ENCODE measurements around the gene ZNF337.

ZNF337 gene

DNA sequence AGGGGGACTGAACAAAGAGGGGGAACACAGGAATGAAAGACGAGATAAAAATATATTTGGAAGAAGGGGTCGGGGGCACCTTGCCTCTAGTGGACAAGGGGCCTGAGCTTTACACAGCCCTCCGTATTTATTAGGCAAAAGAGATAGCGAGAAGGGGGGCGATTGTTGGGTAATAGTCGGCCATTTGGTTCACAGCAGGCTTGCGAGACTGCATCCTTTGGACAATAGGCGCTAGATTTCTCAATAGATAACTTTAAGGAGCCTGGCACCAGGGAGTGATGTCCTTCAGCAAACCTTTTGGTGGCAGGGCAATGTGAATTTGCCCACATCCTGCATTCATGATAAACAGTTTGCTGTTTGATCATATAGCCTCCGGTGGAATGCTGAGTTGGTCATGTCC lies 69.9 kb downstream of the ZNF337 start:
- no peak overlapping the region for H3K27ac Mint-ChIP-seq
- peaks cover 52% of the 10 kb centered on the region for H3K9me3 Mint-ChIP-seq
- TF ChIP-seq, protein P1, sequence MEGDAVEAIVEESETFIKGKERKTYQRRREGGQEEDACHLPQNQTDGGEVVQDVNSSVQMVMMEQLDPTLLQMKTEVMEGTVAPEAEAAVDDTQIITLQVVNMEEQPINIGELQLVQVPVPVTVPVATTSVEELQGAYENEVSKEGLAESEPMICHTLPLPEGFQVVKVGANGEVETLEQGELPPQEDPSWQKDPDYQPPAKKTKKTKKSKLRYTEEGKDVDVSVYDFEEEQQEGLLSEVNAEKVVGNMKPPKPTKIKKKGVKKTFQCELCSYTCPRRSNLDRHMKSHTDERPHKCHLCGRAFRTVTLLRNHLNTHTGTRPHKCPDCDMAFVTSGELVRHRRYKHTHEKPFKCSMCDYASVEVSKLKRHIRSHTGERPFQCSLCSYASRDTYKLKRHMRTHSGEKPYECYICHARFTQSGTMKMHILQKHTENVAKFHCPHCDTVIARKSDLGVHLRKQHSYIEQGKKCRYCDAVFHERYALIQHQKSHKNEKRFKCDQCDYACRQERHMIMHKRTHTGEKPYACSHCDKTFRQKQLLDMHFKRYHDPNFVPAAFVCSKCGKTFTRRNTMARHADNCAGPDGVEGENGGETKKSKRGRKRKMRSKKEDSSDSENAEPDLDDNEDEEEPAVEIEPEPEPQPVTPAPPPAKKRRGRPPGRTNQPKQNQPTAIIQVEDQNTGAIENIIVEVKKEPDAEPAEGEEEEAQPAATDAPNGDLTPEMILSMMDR (IDR thresholded peaks at IDR 0.05), result no peak
- no peak overlapping the region for H3K4me3 Mint-ChIP-seq
- H3K4me1 Mint-ChIP-seq, result peaks cover 33% of the 10 kb centered on the region
- peaks cover 47% of the 10 kb centered on the region for H3K36me3 Mint-ChIP-seq (ENCODE audit: low read depth)
- no peaks in the 10 kb centered on the region for H3K27me3 Mint-ChIP-seq (ENCODE audit: low read depth, poor library complexity)
- no peak for DNase-seq

DNA sequence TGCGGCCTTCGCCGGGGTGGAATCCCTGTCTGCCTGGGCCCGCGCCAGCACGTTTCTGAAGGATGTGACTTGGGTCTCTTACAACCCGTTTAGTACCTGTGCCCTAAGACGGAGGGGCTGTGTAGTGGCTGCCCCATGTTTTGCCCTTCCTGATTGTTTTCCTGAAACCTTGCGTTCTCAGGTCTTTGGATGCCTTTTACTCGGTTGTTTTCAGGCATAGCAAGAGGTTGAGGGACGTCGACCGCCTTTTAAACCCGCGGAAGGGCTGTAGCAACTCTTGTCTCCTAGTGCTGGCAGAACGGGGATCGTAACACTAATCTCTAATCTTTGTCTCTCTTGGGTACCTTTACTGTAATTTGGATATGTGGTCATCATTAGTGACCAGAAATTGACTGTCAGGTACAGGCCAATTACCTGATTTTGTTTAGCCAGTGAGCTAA lies 72.1 kb downstream of the ZNF337 start:
- peaks cover 57% of the 10 kb centered on the region for H3K36me3 Mint-ChIP-seq (ENCODE audit: low read depth)
- H3K27me3 Mint-ChIP-seq (ENCODE audit: low read depth, poor library complexity), result no peaks in the 10 kb centered on the region
- peak overlapping the region; percentile 97 for H3K27ac Mint-ChIP-seq
- TF ChIP-seq, protein P1 (IDR thresholded peaks at IDR 0.05), result no peak
- DNase-seq, result no peak
- H3K4me3 Mint-ChIP-seq, result peak overlapping the region; percentile 88
- H3K4me1 Mint-ChIP-seq, result peaks cover 39% of the 10 kb centered on the region
- H3K9me3 Mint-ChIP-seq, result peaks cover 39% of the 10 kb centered on the region

All from nephron progenitor cell (in vitro differentiated cells).